ENCODE data around the gene AK9.
"Not testable (repeated sequence)": the region's sequence is repeated elsewhere in the genome, so short reads cannot be mapped to it uniquely, and the experiment has no call there.

DNA sequence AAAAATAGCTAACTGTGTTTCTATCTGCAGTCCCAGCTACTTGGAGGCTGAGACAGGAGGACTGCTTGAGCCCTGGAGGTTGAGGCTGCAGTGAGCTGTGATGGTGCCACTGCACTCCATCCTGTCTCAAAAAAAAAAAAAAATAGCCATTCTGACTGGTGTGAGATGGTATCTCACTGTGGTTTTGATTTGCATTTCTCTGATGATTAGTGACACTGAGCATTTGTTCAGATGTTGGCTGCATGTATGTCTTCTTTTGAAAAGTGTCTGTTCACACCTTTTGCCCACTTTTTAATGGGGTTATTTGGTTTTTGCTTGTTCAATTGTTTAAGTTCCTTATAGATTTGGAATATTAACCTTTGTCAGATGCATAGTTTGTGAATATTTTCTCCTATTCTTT is 171.4 kb downstream of the AK9 start:
- not testable (repeated sequence) for TF ChIP-seq KDM1A (IDR thresholded peaks at IDR 0.05; ENCODE audit: borderline replicate concordance, low read length); JUND (IDR thresholded peaks at IDR 0.05; ENCODE audit: low read length); TAF1 (IDR thresholded peaks at IDR 0.05; ENCODE audit: low read depth, low read length); POLR2AphosphoS5 (IDR thresholded peaks at IDR 0.05; ENCODE audit: low read depth, low read length); GTF2F1 (IDR thresholded peaks at IDR 0.05; ENCODE audit: borderline replicate concordance, low read depth, low read length); YY1 (IDR thresholded peaks at IDR 0.05; ENCODE audit: low read depth, low read length); SP1 (IDR thresholded peaks at IDR 0.05; ENCODE audit: low read depth, low read length); FOSL1 (IDR thresholded peaks at IDR 0.05; ENCODE audit: insufficient read depth, low read depth, low read length); ZNF274 (IDR thresholded peaks at IDR 0.05; ENCODE audit: borderline replicate concordance, extremely low read depth, low read length)
- TF ChIP-seq, protein P1, sequence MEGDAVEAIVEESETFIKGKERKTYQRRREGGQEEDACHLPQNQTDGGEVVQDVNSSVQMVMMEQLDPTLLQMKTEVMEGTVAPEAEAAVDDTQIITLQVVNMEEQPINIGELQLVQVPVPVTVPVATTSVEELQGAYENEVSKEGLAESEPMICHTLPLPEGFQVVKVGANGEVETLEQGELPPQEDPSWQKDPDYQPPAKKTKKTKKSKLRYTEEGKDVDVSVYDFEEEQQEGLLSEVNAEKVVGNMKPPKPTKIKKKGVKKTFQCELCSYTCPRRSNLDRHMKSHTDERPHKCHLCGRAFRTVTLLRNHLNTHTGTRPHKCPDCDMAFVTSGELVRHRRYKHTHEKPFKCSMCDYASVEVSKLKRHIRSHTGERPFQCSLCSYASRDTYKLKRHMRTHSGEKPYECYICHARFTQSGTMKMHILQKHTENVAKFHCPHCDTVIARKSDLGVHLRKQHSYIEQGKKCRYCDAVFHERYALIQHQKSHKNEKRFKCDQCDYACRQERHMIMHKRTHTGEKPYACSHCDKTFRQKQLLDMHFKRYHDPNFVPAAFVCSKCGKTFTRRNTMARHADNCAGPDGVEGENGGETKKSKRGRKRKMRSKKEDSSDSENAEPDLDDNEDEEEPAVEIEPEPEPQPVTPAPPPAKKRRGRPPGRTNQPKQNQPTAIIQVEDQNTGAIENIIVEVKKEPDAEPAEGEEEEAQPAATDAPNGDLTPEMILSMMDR (IDR thresholded peaks at IDR 0.05; ENCODE audit: control extremely low read depth in 1 of 3, insufficient read depth in 1 of 3, low read depth in 1 of 3, low read length in 3 of 3): not testable (repeated sequence)
